ENCODE measurements around the gene IL18.

GRCh38 chr11:112182867-112183266 is 19.0 kb upstream of the IL18 start:
- TF ChIP-seq, protein P1, sequence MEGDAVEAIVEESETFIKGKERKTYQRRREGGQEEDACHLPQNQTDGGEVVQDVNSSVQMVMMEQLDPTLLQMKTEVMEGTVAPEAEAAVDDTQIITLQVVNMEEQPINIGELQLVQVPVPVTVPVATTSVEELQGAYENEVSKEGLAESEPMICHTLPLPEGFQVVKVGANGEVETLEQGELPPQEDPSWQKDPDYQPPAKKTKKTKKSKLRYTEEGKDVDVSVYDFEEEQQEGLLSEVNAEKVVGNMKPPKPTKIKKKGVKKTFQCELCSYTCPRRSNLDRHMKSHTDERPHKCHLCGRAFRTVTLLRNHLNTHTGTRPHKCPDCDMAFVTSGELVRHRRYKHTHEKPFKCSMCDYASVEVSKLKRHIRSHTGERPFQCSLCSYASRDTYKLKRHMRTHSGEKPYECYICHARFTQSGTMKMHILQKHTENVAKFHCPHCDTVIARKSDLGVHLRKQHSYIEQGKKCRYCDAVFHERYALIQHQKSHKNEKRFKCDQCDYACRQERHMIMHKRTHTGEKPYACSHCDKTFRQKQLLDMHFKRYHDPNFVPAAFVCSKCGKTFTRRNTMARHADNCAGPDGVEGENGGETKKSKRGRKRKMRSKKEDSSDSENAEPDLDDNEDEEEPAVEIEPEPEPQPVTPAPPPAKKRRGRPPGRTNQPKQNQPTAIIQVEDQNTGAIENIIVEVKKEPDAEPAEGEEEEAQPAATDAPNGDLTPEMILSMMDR (conservative IDR thresholded peaks at IDR 0.05 in 1 of 2, IDR thresholded peaks at IDR 0.05 in 1 of 2; ENCODE audit: low read depth in 1 of 2, low read length in 2 of 2), result no peak
- no peak for TF ChIP-seq EZH2 (IDR thresholded peaks at IDR 0.05; ENCODE audit: low read length, missing control alignments)
